Measurements from ENCODE around the gene KRT10.

DNA sequence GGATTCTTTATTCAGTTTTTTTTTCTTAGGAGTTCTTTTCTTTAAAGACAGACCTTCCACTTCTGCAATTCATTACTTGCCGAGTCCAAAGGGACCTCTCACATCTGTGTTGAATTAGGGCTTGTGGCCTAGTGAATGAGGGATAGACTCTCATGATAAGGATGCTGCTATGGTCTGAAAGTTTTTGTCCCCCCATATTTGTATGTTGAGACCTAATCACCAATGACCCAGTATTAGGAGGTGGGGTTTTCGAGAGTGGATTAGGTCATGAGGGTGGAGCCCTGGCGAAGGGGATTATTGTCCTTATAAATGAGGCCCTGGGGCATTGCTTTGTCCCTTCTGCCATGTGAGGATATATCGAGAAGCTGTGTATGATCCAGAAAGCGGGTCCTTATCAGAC, 35.1 kb upstream of the KRT10 start:
- TF ChIP-seq CTCF (IDR thresholded peaks at IDR 0.05), result no peak
- TF ChIP-seq POLR2AphosphoS5 (IDR thresholded peaks at IDR 0.05), result no peak
- TF ChIP-seq POLR2A (IDR thresholded peaks at IDR 0.05), result no peak
